ENCODE results near the gene GTF2A1.
"Not testable (repeated sequence)": the region's sequence is repeated elsewhere in the genome, so short reads cannot be mapped to it uniquely, and the experiment has no call there.

GTF2A1 gene

GRCh38 chr14:81220830-81221578 is at the start of gene GTF2A1:
TSS of gene GTF2A1 (minus strand) at chr14:81220959. CDS start at chr14:81220518, 441 bp downstream.
- peak; percentile 98 for DNase-seq

- no peak for DNase-seq
These were observed 49.2 kb upstream of the GTF2A1 start for GRCh38 chr14:81269979-81270375.

DNA sequence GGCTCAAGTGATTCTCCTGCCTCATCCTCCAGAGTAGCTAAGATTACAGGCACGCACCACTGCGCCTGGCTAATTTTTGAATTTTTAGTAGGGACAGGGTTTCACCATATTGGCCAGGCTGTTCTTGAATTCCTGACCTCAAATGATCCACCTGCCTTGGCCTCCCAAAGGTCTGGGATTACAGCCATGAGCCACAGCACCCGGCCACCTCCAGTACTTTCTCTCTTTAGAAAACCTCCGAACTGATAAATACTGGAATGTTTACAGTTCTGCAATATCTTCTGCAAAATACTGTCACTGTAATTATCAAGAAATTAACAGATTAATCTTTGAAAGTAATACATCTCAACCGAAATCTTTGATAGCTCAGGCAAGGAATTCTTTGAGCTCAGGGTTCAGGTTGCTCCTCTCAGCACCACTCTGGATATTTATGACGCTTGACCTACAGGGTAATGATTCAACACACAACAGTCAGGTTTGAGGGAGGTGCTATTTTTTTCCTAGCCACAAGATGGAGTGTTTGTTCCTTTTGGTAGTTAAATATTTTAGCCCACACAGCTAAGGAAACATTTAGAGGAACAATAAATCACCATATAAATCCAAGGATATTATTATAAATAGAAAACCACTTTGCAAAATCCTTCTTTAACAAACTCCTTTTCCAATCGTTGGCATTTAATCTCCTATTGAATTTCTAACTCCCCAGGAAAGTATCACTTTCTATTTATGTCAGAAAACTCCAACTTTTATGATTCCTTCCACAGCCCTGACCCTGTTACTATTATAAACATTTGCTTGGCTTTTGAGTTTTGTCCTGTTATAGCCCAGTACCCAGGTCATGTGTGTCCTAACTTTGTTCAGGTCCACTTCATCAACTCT is 48.6 kb upstream of the GTF2A1 start:
- peak; percentile 91 for DNase-seq

DNA sequence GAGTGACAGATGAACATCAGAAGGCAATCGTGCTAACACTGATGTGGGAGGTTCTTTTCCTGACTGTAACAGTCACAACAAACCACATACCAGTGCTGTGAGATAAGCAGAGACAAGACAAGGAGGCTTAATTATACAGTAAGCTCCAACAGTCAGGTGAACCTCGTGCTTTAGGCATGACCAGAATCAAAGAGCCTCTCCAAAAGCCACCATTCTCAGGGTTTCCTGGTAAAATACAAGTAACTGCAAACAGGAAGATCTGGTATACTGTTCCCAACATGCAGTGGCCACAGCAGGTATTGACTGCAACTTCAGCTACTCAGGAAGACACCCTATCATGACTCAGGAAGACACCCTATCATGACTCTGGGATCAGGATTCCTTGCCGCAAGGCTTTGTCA is 47.3 kb upstream of the GTF2A1 start:
- no peak for DNase-seq

DNA sequence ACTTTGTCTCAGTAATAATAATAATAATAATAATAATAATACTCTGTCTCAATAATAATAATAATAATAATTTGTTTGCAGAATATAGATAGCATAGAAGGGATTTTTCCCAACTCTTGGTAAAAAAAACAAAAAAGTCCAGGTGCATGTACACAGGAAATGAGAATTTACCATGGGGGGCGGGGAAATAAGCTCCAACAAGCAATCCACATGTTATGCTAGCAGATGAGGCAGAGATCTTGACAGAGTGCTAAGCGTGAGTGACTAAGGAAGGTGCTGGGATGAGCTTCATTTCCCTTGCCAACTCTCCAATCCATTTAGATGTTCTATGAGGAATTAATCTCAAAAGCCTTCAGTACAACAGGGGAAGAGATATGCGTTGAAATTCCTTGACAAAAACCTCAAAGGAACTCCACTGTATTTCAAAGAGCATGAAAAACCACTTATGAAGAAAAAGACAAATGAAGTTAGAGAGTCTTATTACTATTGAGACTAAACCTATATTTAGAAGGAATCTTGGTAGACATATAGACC is 44.9 kb upstream of the GTF2A1 start:
- no peak for DNase-seq

DNA sequence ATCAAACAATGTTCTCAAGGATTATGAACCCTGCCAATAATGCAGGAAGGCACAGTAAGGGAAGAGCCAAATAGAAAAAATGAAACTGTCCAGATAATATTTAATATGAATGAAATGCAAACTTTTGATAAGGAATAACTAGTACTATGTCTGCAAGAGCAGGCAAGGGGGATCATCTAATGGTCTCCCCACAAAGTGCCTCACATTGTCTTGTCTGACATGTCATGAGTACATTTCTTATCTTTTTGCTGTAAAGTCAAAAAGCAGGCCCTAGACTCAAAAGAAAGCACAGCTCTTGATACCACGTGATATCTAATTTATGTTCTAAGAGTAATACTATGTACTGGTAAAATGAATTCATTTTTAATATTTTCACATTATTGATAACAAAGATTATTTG is 43.9 kb upstream of the GTF2A1 start:
- DNase-seq = no peak

- no peak for DNase-seq
These were observed 43.1 kb upstream of the GTF2A1 start for GRCh38 chr14:81263777-81264410.

GRCh38 chr14:81261176-81261575 is 40.4 kb upstream of the GTF2A1 start:
- DNase-seq = no peak

GRCh38 chr14:81260732-81261131 is 40.0 kb upstream of the GTF2A1 start:
- no peak for DNase-seq

DNA sequence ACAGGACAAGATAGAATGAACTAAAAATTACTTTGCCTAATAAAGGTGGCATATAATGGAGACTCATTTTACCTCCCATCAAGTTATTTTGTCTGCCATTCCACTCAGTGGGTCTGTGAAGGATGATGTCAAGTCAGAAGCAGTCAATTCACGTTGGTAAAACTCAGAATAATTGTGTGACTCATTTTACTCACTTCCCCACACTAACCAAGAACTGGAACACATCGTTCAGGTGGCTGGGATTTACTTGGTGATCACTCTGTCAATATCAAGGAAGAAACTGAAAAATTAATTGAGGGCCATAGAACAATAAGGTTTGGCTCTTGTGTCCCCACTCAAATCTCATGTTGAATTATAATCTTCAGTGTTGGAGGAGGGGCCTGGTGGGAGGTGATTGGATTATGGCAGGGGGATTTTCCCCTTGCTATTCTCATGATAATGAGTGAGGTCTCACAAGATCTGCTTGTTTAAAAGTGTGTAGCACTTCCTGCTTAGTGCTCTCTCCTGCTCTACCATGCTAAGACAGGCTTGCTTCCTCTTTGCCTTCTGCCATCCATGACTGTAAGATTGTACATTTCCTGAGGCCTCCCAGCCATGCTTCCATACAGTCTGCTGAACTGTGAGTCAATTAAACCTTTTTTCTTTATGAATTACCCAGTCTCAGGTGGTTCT is 35.7 kb upstream of the GTF2A1 start:
- no peak for DNase-seq

DNA sequence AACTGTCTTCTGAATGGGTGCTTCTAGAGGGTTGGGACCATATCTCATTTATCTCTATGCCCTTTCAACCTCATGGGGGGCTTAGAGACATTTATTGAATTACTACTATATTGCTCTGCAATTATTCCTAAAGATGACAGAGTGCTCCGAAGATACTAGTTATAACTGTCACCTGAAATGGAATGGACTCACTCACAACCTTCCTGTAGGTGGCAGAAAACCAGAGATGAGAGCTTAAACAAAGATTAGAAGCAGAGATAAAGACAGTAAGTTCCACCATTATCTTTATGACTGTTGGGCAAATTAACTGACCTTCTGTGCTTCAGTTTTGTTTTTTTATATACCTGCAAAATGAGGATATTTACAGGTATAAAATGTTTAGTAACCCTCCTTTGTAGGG is 31.5 kb upstream of the GTF2A1 start:
- DNase-seq = no peak

DNA sequence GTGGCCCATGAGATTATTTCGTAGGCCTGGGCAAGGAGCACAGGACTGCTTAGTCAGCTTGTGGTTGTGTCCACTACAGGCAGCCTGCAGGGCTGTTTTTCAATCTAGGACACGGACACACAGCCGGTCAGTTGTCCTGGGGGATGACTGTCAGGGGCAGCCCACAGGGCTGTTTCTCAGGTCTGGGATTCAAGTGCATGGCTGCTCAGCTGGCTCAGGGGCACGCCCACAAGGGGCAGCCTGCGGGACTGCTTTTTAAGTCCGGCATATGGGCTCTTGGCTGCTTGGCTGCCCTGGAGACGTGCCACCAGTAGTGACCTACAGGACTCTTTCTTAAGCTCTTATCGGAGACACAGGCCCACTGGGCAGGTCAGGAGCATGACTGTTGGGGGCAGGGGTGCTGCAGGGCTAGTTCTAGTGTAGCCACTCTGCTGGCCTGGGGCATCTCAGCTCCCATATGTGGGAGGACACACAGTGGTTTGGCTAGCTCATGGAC is 26.6 kb upstream of the GTF2A1 start:
- no peak for DNase-seq

GRCh38 chr14:81246461-81247270 is 25.9 kb upstream of the GTF2A1 start:
- no peak for DNase-seq

DNA sequence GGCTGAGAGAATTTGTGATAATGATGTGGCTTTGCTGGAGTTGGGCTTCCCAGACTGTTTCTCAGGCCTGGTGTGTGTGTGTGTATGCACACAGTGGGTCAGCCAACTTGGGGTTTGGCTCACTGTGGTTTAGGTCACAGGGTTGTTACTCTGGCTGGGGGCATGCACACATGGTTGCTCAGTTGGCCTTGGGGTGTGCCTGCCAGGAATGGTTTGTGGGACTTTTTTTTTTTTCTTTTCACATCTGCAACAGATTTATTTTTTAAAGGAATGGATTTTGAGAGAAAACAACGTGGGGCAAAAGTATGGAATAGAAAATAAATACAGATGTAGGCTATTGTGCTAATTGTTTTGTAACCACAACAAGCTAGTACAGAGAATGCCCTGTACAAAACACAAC is 25.0 kb upstream of the GTF2A1 start:
- no peak for DNase-seq

DNA sequence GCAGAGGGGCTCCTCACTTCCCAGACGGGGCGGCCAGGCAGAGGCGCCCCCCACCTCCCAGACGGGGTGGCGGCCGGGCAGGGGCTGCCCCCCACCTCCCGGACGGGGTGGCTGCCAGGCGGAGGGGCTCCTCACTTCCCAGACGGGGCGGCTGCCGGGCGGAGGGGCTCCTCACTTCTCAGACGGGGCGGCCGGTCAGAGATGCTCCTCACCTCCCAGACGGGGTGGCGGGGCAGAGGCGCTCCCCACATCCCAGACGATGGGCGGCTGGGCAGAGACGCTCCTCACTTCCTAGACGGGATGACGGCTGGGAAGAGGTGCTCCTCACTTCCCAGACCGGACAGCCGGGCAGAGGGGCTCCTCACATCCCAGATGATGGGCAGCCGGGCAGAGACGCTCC is 23.7 kb upstream of the GTF2A1 start:
- DNase-seq = not testable (repeated sequence)

DNA sequence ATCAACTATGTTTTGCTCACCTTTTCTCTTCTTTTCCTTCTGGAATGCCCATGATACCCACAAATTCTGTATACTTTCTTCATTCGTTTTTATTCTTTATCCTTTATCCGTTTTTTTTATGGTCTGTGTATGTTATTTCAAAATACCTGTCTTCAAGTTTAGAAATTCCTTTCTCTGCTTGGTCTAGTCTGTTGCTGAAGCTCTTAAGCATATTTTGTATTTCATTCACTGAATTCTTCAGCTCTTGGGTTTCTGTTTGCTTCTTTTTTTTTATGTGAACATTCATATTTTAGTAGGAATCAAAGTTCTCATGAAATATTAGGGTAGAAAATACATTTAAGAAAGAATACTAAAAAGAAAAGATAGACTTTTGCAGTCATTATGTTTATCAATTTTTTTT is 22.7 kb upstream of the GTF2A1 start:
- DNase-seq = no peak

- not testable (repeated sequence) for DNase-seq
These were observed 16.1 kb upstream of the GTF2A1 start for GRCh38 chr14:81236849-81237248.

- no peak for DNase-seq
These were observed 15.4 kb upstream of the GTF2A1 start for GRCh38 chr14:81236138-81236537.

DNA sequence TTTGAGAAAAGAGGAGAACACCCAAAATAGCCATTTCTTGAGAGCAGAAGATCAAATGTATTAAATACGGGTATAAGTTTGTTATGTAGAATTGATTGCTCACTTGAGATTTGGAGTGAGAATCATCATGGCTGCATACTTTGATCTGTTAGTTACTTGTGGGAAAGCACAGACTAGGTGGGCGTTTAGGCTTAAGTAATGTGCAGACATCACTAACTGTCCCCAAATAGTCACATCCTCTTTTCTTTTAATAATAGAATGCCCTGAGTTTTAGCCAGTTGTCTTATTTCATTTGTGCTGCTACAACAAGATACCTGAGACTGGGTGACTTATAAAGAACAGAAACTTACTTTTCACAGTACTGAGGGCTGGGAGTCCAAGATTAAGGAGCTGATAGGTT is 14.3 kb upstream of the GTF2A1 start:
- DNase-seq = no peak

GRCh38 chr14:81234278-81234677 is 13.5 kb upstream of the GTF2A1 start:
- DNase-seq = no peak

- no peak for DNase-seq
These were observed 12.9 kb upstream of the GTF2A1 start for GRCh38 chr14:81233615-81234014.

DNA sequence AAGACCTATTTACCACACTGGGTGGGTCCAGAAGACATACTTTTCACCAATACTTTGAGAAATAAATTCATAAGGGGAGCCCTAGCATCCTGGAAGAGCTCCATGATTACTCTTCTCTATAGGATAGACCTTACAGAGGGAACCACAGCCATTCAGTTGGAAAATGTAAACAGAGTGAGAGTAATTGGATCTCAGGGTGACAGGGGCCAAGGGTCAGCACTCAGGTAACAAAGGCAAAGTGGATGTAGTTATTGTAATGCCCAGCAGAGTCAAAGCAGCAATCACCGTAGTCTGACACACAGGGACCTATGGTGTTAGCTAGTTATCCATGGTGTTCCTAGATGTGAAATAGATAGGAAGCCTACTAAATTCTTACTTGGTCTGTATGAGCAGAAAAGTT is 10.8 kb upstream of the GTF2A1 start:
- peak; percentile 28 for DNase-seq

Data from NCI-H510A treated with DMSO at 0.1 percent for 48 hours (cell line).